Measurements from ENCODE around the gene DNASE2B.

The DNASE2B gene, protein sequence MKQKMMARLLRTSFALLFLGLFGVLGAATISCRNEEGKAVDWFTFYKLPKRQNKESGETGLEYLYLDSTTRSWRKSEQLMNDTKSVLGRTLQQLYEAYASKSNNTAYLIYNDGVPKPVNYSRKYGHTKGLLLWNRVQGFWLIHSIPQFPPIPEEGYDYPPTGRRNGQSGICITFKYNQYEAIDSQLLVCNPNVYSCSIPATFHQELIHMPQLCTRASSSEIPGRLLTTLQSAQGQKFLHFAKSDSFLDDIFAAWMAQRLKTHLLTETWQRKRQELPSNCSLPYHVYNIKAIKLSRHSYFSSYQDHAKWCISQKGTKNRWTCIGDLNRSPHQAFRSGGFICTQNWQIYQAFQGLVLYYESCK

DNA sequence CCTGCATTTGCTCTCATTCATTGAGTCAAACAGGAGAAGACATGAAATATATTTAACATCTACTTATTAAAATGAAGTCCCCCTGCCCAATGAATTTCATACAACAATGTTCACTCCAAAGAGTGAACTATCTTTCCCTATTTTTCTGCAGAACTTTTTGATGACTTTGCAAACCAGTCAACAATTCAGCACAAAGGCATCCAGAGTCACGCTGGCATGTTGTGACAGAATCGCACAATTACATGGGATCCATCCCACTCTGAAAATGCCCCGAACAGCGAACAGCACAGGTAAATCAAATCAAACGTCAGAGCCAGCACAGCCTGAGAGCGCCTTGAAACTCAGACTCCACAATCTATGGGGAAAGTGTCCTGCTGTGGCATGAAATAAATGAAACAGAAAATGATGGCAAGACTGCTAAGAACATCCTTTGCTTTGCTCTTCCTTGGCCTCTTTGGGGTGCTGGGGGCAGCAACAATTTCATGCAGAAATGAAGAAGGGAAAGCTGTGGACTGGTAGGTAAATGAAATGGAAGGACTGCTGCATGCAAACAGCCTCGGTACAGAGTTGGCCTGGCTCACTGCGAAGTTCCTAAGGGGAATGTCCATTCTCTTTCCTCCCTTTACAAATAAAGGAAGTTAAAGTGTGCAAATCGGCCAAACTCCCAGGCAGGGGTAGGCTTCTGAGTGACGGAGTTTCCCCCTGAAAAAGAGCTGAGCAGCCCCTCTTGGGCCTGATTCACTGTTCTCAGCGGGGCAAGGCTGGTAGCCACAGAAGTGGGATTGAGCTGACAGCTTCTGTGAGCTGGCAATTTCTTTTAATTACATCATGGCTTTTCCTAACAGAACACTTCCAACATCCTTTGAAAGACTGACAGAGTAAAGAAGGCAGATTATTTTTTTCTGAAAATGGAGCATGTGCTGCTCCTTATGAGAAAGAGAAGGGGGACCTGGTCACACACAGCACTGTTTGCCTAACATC, at the start of gene DNASE2B:
Gene DNASE2B, plus strand, starts transcription at position 310 of the 981 bp plus-strand sequence. Its CDS starts 81 bp downstream, at position 391.
- no peak within 1 kb of the TSS for H3K4me3 Mint-ChIP-seq
- H3K27me3 Mint-ChIP-seq: no peaks in the 10 kb centered on the region
- H3K9me3 Mint-ChIP-seq: no peaks in the 10 kb centered on the region
- H3K4me1 Mint-ChIP-seq: no peaks in the 10 kb centered on the region
- H3K27ac Mint-ChIP-seq: no peak within 1 kb of the TSS
- no peak for ATAC-seq
- DNase-seq: no peak

DNA sequence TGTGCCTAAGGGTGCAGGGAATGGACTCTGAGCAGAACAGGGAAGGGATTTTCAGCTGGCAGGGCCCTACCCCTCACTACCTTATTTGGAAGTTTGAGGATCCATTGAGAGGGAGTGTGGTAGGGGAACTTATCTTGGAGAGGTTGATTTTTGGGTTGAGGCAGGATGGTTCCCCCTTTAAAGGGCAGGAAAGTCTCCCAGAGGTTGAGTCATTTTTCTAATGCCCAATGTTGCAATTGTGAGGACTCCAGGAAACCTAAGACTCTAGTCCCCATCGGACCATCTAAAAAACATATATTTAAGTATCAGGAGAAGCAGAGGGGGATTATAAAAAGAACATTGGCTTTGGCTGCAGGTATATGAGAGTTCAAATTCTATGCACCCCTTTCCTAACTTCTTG, 49.5 kb upstream of the DNASE2B start:
- DNase-seq (no peak), ATAC-seq (no peak)
- Mint-ChIP-seq H3K27me3 (no peaks in the 10 kb centered on the region), H3K4me1 (peaks cover 7% of the 10 kb centered on the region), H3K9me3 (no peaks in the 10 kb centered on the region), H3K4me3 (no peak overlapping the region), H3K27ac (no peak overlapping the region)

DNA sequence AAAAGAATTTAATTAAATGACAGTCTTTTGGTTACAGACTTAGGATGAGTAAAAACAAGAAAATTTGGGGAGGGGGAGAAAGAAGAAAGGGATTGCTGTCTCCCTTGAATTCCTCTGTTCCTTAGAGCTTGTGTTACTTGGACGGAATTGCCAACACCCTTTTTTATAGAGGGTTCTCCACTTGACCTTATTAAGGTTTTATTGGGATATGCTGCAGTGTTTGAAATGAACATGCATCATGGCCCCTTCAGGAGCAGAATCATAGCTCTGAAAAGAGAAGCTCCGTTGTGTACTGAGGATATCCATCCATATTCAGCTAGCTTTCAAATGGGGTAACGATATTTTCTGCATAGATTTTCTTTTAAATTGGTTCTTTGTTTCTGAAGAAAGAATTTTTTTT, 48.2 kb upstream of the DNASE2B start:
- ATAC-seq: no peak

DNA sequence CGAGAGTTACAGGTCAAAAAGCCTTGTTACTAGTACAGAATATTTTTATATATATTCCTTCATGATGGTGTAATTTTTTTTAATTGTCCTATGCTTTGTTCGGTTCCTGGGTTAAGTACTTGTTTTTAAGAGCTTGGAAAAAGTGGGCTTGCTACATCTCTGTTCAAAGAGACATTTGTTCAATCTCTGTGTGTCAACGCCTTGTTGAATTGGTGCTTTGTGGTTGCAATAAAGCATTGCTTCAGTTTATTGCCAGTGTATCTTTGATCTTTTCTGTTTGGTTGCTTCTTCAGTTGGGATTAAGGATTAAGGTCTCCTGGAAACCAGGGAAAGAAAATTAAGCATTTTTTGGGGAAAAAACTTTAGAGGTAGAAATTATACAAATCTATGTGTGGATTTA, 47.7 kb upstream of the DNASE2B start:
- ATAC-seq: no peak

More for the DNA sequence above, 48.2 kb upstream of the DNASE2B start:
- peaks cover 7% of the 10 kb centered on the region for H3K4me1 Mint-ChIP-seq
- no peak overlapping the region for H3K27ac Mint-ChIP-seq
- H3K27me3 Mint-ChIP-seq: no peaks in the 10 kb centered on the region
- H3K4me3 Mint-ChIP-seq: no peak overlapping the region
- H3K9me3 Mint-ChIP-seq: no peaks in the 10 kb centered on the region
- no peak for DNase-seq

DNA sequence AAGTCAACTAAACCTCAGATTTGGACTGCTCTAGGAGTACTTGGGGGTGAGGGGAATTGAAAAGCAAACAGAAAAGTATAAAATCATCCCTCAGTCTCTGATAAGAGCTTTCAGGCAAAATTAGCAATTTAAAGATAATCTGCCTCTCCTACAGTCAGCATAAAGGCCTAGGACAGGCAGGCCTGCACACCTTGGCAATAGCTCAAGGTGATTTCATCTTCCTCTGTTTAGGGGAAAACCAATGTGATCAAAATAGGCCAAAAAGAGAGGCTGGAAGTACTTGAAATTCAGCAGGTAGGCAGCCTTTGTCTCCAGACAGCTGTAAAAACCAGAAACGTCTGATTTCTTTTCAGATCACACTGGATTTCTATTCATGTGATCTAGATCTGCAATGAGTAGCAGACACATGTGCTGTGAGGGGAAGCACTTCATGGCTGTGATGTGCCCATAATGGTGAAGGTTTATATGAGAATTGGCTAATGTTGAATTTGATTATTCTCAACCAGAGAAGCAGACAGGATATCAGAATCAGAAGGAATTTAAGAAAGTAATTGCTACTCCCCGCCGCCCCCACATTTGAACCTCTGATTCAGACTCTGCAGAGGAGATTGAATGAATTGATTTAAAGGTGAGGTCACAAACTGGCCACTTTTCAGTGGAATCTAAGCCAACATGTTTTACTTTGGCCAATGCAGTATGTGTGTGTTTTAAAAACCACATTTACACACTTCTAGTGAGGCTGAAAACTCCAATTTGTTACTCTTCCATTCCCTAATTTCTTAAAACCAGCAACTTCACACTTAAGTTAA, 45.8 kb upstream of the DNASE2B start:
- no peaks in the 10 kb centered on the region for H3K9me3 Mint-ChIP-seq
- no peaks in the 10 kb centered on the region for H3K27me3 Mint-ChIP-seq
- DNase-seq: no peak
- H3K4me1 Mint-ChIP-seq: peaks cover 7% of the 10 kb centered on the region
- no peak overlapping the region for H3K4me3 Mint-ChIP-seq
- H3K27ac Mint-ChIP-seq: no peak overlapping the region
- ATAC-seq: no peak

More for the DNA sequence above, 47.7 kb upstream of the DNASE2B start:
- Mint-ChIP-seq H3K4me1 (peaks cover 7% of the 10 kb centered on the region), H3K27me3 (no peaks in the 10 kb centered on the region), H3K9me3 (no peaks in the 10 kb centered on the region), H3K4me3 (no peak overlapping the region), H3K27ac (no peak overlapping the region)
- DNase-seq: no peak

DNA sequence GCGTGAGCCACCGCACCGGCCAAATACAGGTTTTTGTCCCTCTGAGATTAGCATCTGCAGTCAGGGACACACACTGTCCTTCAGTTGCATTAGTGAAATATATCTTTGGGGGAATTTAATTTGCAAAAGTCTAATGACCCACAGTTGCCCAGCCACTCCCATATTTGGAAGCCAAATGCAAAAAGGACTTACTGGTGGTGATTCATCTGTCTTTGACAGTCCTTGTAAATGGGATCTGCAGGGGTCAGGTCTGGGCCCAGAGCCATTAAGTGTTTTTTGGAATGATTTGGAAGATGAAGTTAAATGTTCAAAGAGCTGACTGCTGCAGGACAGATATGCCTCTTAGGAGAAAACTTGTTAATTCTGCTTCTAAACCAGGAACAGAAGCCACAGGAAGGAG, 44.6 kb upstream of the DNASE2B start:
- Mint-ChIP-seq H3K4me1 (peaks cover 7% of the 10 kb centered on the region), H3K4me3 (no peak overlapping the region), H3K9me3 (peaks cover 0 to 5% of the 10 kb centered on the region in 2 donors), H3K27ac (no peak overlapping the region), H3K27me3 (no peaks in the 10 kb centered on the region)
- no peak for ATAC-seq
- DNase-seq: no peak

DNA sequence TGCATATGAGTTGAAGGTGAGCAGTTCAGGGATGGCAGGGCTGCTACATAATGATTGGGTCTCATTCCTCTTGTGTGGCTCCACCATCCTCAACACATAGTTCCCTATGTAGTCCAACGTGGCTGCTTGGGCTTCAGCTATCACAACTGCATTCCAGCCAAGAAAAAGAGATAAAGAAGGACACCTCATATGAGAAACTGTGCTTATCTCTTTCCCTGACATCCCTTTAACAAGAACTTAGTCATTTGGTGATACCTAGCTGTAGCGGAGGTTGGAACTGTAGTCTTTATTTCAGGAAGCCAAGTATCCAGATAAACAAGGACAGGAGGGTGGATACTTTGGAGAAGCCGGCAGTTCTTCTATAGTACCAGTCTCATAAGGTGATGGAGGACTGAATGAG, 42.7 kb upstream of the DNASE2B start:
- no peak for ATAC-seq
- Mint-ChIP-seq H3K9me3 (peaks cover 0 to 5% of the 10 kb centered on the region in 2 donors), H3K4me3 (no peak overlapping the region), H3K27ac (no peak overlapping the region), H3K27me3 (no peaks in the 10 kb centered on the region), H3K4me1 (peaks cover 7% of the 10 kb centered on the region)
- DNase-seq: no peak

DNA sequence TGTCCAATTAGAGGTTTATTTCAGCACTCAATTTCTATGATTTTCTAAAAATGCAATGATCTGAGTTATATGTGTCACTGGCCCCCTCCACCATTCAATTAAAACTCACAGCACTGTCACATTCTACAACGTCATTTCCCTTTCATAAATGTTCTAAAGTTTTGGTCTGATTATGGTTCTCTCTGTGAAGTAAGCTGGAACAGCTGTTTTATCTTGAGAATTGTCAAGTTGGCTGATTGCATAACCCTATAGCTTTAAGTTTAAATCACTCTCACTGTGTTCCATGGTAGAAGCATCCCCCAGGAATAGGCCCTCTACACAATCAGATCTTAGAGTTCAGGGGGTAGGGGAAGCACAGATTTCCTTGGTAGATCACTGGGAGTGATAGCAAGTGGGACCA, 41.4 kb upstream of the DNASE2B start:
- H3K4me1 Mint-ChIP-seq: no peaks in the 10 kb centered on the region
- no peak for DNase-seq
- H3K4me3 Mint-ChIP-seq: no peak overlapping the region
- no peak overlapping the region for H3K27ac Mint-ChIP-seq
- H3K27me3 Mint-ChIP-seq: no peaks in the 10 kb centered on the region
- ATAC-seq: no peak
- peaks cover 0 to 5% of the 10 kb centered on the region in 2 donors for H3K9me3 Mint-ChIP-seq

DNA sequence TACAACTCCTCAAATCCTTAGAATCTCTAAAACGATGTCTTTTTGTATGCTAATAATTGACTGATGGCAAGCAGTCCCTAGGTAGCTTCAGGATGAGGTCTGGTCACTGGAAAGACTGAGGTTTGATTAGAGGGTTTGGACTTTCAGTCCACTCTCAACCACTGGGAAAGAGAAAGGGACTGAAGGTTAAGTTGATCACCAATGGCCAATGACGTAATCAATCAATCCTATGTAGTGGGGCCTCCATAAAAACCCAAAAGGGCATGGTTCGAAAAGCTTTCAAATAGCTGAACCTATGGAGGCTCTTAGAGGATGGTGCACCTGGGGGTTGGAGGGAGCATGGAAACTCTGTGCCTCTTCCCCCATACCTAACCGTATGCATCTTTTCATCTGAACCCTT, 39.6 kb upstream of the DNASE2B start:
- ATAC-seq: no peak
- DNase-seq: no peak
- Mint-ChIP-seq H3K4me1 (peaks cover 9% of the 10 kb centered on the region), H3K4me3 (no peak overlapping the region), H3K27me3 (no peaks in the 10 kb centered on the region), H3K27ac (no peak overlapping the region), H3K9me3 (peaks cover 0 to 5% of the 10 kb centered on the region in 2 donors)

DNA sequence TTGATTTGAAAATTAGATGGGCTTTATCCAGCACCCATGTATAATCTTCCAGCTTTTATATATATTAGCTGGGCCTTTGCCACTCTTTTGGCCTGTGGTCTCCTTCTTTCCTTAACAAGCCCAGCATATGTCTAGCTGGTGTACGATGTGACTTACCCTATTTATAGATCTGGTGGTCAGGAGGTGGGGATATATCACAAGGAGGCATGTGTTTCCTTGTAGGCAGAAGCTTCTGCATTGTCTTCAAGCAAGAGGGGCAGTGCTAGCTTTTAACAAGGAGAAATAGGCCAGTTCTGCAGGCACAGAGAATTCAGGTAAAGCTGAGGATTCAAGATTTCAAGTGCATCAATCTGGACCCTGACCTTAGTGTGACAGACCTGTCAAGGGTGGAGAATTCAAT, 38.0 kb upstream of the DNASE2B start:
- Mint-ChIP-seq H3K4me1 (peaks cover 12% of the 10 kb centered on the region), H3K4me3 (no peak overlapping the region), H3K27ac (no peak overlapping the region), H3K9me3 (peaks cover 0 to 5% of the 10 kb centered on the region in 2 donors), H3K27me3 (no peaks in the 10 kb centered on the region)
- DNase-seq (no peak), ATAC-seq (no peak)

DNA sequence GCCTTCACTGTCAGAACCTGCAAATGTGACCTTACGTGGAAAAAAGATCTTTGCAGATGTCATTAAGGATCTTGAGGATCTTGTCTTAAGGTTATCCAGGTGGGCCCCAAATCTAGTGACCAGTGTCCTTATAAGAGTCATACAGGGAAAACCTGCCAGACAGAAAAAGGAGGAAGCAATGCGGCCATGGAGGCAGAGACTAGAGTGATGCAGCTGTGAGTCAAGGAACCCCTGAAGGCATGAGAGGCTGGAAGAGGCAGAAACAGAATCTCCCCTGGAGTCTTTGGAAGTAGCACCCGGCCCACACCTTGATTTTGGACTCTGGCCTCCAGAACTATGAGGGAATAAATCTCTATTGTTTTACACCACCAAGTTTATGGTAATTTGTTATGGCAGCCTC, 36.5 kb upstream of the DNASE2B start:
- Mint-ChIP-seq H3K27ac (no peak overlapping the region), H3K4me1 (peaks cover 23% of the 10 kb centered on the region), H3K27me3 (no peaks in the 10 kb centered on the region), H3K4me3 (no peak overlapping the region), H3K9me3 (peaks cover 0 to 5% of the 10 kb centered on the region in 2 donors)
- DNase-seq: no peak
- no peak for ATAC-seq

DNA sequence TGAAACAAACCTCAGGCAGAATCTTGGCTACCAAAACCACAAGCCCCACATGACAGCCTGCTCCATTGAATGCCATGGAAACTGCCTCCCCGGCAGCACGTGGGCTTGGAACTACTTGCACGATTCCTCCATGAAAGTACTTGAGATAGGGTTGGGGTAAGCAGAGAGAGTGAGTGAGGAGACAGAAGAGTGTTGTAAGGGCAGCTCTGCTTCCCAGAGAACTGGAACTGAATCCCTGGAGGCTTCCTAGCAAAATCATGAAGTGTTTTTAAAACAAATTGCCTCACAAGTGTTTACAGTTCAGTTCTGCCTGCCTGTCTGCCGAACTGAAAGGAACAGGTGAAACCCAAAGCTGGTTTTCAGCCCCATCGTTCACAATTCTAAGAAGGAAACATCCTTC, 35.3 kb upstream of the DNASE2B start:
- H3K27ac Mint-ChIP-seq: peak overlapping the region in 1 of 2 donors; percentile 1
- no peaks in the 10 kb centered on the region for H3K9me3 Mint-ChIP-seq
- ATAC-seq: no peak

DNA sequence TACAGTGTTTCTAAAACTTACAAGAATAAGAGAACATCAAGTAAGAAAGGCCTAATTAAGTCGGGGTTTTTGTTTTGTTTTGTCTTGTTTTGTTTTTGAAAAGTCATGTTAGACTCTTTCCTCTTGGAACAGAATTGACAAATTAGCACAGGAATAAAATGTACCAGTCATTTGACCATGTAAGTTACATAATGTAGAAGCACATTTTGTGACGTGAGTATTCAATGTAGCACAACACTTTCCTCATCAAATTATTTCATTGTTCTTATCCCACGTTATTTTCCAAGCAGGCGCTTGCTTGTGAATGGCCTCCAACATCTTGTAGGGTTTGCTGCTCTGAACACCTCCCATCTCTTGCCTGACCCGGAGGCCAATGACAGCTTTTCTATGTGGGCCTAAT, 34.7 kb upstream of the DNASE2B start:
- no peaks in the 10 kb centered on the region for H3K9me3 Mint-ChIP-seq
- ATAC-seq: no peak
- no peak for DNase-seq
- H3K27me3 Mint-ChIP-seq: no peaks in the 10 kb centered on the region
- H3K4me3 Mint-ChIP-seq: no peak overlapping the region
- no peak overlapping the region for H3K27ac Mint-ChIP-seq
- peaks cover 23% of the 10 kb centered on the region for H3K4me1 Mint-ChIP-seq

More for the DNA sequence above, 35.3 kb upstream of the DNASE2B start:
- Mint-ChIP-seq H3K27me3 (no peaks in the 10 kb centered on the region), H3K4me3 (peak overlapping the region; percentile 20 to 23), H3K4me1 (peaks cover 23% of the 10 kb centered on the region)
- DNase-seq: no peak

DNA sequence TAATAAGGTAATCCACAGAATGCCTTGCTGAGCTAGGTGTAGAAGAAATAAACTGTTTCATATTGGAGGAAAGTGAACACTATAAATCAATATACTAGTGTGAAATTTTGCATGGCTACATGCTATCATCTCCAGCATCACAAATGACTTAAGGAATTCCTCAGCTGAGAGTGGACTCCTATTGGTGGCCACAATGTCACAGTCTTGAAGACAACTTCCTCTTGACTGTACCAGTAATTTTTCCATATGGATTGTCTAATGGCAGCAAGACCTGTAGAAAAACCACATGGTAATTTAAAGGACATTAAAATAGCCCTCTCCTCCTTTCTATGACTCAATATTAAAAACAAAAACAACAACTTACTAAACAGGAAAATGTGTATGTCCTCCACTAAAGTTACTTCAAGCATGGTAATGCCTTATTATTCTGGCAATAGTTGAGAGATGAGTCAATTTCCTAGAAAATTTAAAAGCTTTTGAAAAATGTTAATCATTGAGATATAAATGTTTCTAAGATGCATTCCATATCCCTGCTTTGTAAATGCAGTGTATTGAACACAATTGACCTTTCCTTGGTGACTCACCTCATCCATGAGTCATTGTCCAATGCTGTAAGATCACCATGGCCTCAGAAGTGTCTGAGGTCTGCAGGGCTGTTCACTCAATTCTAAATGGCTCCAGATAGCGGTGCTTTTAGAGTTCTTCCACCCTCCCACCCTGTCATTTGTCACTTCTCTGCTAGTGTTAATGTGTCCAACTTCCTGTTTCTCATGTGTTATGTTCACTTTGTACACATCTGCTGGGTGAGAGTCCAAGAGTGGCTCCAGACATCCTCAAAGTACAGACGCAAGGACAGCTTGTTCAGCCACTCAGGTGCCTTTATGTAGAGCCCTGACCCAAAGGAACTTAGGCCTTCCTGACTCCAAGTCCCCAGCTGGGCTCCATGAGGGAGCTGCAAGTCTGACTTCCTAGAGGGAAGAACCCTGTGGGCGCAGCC, 32.8 kb upstream of the DNASE2B start:
- H3K4me1 Mint-ChIP-seq: peaks cover 23% of the 10 kb centered on the region
- DNase-seq (peak; percentile 29 to 38), ATAC-seq (peak; percentile 93)
- no peaks in the 10 kb centered on the region for H3K9me3 Mint-ChIP-seq
- peak overlapping the region in 1 of 2 donors; percentile 75 for H3K27ac Mint-ChIP-seq
- H3K27me3 Mint-ChIP-seq: no peaks in the 10 kb centered on the region
- no peak overlapping the region for H3K4me3 Mint-ChIP-seq

Data from stimulated activated naive CD8-positive, alpha-beta T cell treated with anti-CD3 and anti-CD28 coated beads, Interleukin-15, amount 100 ng/mL, for 72 hours (primary cell).